NT2/D1 (cell line): ENCODE results near the gene SYNC.

ENCODE experiments used
- DNase-seq: peaks from one replicate; pipeline ENCODE4 v3.0.0-alpha.2; 2011; ENCODE audit warnings: low read depth, low spot score
- H3K27me3 ChIP-seq: 2 replicates; pipeline ENCODE4 v1.6.0; 2011; ENCODE audit warnings: mild to moderate bottlenecking; ENCODE audit not compliant: insufficient read length, insufficient read depth
- H3K36me3 ChIP-seq: 2 replicates; pipeline ENCODE4 v1.6.1; 2011; ENCODE audit warnings: mild to moderate bottlenecking, low read length, mixed read lengths; ENCODE audit not compliant: insufficient read depth, insufficient read length
- H3K4me1 ChIP-seq: 2 replicates; pipeline ENCODE4 v1.5.1; 2011; ENCODE audit not compliant: insufficient read depth, insufficient read length
- H3K4me3 ChIP-seq: 2 replicates; pipeline ENCODE4 v1.5.1; 2011; ENCODE audit warnings: low read depth; ENCODE audit not compliant: insufficient read length
- H3K9ac ChIP-seq: 2 replicates; pipeline ENCODE4 v1.6.0; 2011; ENCODE audit warnings: low read depth; ENCODE audit not compliant: insufficient read length
- H3K9me3 ChIP-seq: 2 replicates; pipeline ENCODE4 v1.5.1; 2011; ENCODE audit warnings: mild to moderate bottlenecking, low read length; ENCODE audit not compliant: insufficient read depth
- SUZ12 ChIP-seq: IDR thresholded peaks from 2 replicates; pipeline ENCODE4 v1.6.1; 2011; ENCODE audit not compliant: insufficient read length, insufficient read depth; ENCODE audit errors: extremely low read depth
- YY1 ChIP-seq: IDR thresholded peaks from 2 replicates; pipeline ENCODE4 v1.6.1; 2011; ENCODE audit not compliant: insufficient read length, insufficient read depth
- ZNF274 ChIP-seq: IDR thresholded peaks from 2 replicates; pipeline ENCODE4 v1.6.1; 2011; ENCODE audit warnings: mild to moderate bottlenecking, low read depth, low read length

The SYNC gene

DNA sequence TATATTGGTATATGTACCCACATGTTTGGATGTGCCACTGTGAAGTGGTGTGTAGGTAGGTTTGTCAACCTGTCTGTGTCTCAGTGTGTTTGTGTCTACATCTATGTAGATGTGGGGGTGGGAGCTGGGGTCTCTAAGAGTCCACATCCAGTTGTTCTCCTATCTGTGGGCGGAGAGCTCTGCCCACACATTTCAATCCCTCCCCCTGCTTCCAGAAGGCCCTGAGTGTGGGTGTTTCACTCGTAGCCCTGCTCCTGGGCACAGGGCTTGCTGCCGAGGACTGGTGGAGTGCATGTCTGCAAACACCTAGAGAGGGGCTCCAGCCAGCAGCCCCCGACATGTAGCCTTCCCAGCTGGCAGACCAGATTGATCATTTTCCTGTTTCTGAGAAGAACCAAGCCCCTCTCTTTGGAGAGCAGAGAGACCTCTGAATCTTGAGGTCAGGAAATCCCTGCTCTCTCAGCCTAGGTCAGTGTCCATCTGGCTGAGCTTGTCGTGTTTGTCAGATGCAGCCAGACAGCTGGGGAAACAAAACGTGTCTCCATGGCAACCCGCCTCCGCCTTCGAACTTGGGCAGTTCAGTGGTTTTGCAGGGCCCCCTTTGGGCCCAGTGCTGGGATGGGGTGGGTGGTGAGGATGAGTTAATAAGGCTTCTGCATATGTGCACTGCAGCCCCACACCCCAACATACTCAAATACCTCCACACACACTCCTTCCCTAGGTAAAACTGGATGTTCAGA lies 31.2 kb upstream of the SYNC start:
- no peak for DNase-seq
- H3K4me1 ChIP-seq, result peaks cover 22% of the 10 kb centered on the region
- no peaks in the 10 kb centered on the region for H3K27me3 ChIP-seq
- no peaks in the 10 kb centered on the region for H3K9me3 ChIP-seq
- peak overlapping the region; percentile 24 for H3K9ac ChIP-seq
- TF ChIP-seq SUZ12 (no peak), ZNF274 (no peak), YY1 (no peak)
- H3K36me3 ChIP-seq, result no peaks in the 10 kb centered on the region
- H3K4me3 ChIP-seq, result no peak overlapping the region

DNA sequence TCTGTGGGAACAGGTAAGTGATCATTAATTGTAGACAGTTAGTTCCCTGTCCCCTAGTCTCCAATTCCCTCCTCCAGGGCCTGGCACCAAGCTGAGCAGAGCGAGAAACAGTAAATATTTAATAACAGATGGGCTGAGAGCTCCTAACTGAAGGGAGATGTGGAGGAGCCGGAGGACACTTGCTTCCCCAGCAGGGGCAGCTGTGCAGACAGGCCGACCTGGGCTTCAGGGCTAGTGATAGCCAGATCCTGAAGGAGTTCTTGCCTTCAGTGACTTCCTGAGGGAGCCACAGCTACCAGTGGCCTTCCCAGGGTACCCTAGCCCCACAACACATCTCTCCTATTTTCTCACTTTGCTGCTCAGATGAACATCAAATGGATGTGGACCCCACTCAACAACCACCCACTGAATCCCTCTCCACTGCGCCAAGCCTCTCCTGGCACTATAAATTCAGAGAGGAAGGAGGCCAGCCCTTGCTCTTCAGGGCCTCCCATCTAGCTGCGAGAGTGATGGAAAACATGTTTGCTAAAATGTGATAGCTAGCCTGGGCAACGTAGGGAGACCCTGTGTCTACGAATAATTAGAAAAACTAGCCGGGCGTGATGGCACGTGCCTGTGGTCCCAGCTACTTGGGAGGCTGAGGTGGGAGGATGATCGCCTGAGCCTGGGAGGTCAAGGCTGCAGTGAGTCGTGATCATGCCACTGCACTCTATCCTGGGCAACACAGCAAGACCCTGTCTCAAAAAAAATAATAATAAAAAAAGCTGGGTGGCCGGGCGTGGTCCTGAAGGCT lies 26.9 kb upstream of the SYNC start:
- no peak for TF ChIP-seq SUZ12
- no peak for TF ChIP-seq ZNF274
- no peak for TF ChIP-seq YY1

GRCh38 chr1:32728413-32729077 lies 26.0 kb upstream of the SYNC start:
- Histone ChIP-seq H3K4me1 (peaks cover 23% of the 10 kb centered on the region), H3K4me3 (no peak overlapping the region), H3K36me3 (no peaks in the 10 kb centered on the region), H3K9ac (no peak overlapping the region), H3K9me3 (no peaks in the 10 kb centered on the region), H3K27me3 (no peaks in the 10 kb centered on the region)
- no peak for DNase-seq
- TF ChIP-seq ZNF274 (no peak), SUZ12 (no peak), YY1 (no peak)

More for the DNA sequence above, 26.9 kb upstream of the SYNC start:
- no peak overlapping the region for H3K4me3 ChIP-seq
- H3K36me3 ChIP-seq, result no peaks in the 10 kb centered on the region
- no peak overlapping the region for H3K9ac ChIP-seq
- no peak for DNase-seq
- H3K4me1 ChIP-seq, result peaks cover 25% of the 10 kb centered on the region
- H3K27me3 ChIP-seq, result no peaks in the 10 kb centered on the region
- H3K9me3 ChIP-seq, result no peaks in the 10 kb centered on the region

GRCh38 chr1:32727876-32728275 lies 25.3 kb upstream of the SYNC start:
- no peak for TF ChIP-seq SUZ12
- no peak for TF ChIP-seq ZNF274
- TF ChIP-seq YY1, result no peak
- H3K9ac ChIP-seq, result no peak overlapping the region
- no peaks in the 10 kb centered on the region for H3K9me3 ChIP-seq
- no peak for DNase-seq
- peaks cover 20% of the 10 kb centered on the region for H3K4me1 ChIP-seq
- no peak overlapping the region for H3K4me3 ChIP-seq
- no peaks in the 10 kb centered on the region for H3K27me3 ChIP-seq
- H3K36me3 ChIP-seq, result no peaks in the 10 kb centered on the region

DNA sequence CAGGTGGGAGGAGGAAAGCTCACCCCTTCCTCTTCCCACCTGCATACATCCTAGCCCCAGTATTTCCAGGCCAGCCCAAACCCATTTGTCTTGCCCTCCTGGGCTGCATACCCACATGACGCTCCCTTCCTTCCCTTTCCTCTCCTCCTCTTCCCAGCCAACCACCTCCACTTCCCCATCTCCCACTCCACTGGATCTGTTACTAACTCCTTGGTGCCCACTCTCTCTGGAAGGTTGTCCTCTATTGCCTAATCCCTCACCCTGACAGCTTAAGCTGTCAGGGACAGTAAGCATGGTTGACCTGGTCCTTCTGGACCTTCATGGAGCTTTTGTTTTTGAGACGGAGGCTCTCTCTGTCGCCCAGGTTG lies 23.0 kb upstream of the SYNC start:
- Histone ChIP-seq H3K9me3 (no peaks in the 10 kb centered on the region), H3K4me1 (peaks cover 20% of the 10 kb centered on the region), H3K9ac (no peak overlapping the region), H3K36me3 (no peaks in the 10 kb centered on the region), H3K27me3 (no peaks in the 10 kb centered on the region), H3K4me3 (no peak overlapping the region)
- DNase-seq, result no peak
- TF ChIP-seq YY1 (no peak), SUZ12 (no peak), ZNF274 (no peak)

GRCh38 chr1:32724678-32725614 lies 22.4 kb upstream of the SYNC start:
- TF ChIP-seq ZNF274, result no peak
- TF ChIP-seq YY1, result peak; percentile 7
- Histone ChIP-seq H3K4me3 (no peak overlapping the region), H3K36me3 (no peaks in the 10 kb centered on the region), H3K4me1 (peaks cover 18% of the 10 kb centered on the region), H3K9me3 (no peaks in the 10 kb centered on the region), H3K9ac (peak overlapping the region; percentile 51), H3K27me3 (no peaks in the 10 kb centered on the region)
- no peak for DNase-seq
